HG03060 (cell line): ENCODE measurements around the gene CCNO.

Source experiments
- ATAC-seq: cut with Tn5 transposase; IDR thresholded peaks from one replicate; pipeline ENCODE4 v1.9.1; 2021; ENCODE audit warnings: low read depth, moderate number of reproducible peaks; ENCODE audit not compliant: unreplicated experiment

The CCNO gene

GRCh38 chr5:55232985-55233928 is at the start of gene CCNO:
Gene CCNO (minus strand): TSS chr5:55233608. CDS start chr5:55233523, 85 bp downstream.
- ATAC-seq: no peak

GRCh38 chr5:55278778-55279177 is 45.4 kb upstream of the CCNO start:
- ATAC-seq: no peak

GRCh38 chr5:55276771-55277170 is 43.4 kb upstream of the CCNO start:
- no peak for ATAC-seq

GRCh38 chr5:55258339-55258738 is 24.9 kb upstream of the CCNO start:
- no peak for ATAC-seq

- ATAC-seq: no peak
Measured at GRCh38 chr5:55254802-55255201, 21.4 kb upstream of the CCNO start.

- ATAC-seq: no peak
Measured at GRCh38 chr5:55250064-55250463, 16.7 kb upstream of the CCNO start.

GRCh38 chr5:55241746-55242145 is 8.3 kb upstream of the CCNO start:
- no peak for ATAC-seq

- no peak for ATAC-seq
Measured at GRCh38 chr5:55236800-55237199, 3.4 kb upstream of the CCNO start.

GRCh38 chr5:55234121-55234700 is 803 bp upstream of the CCNO start:
- no peak for ATAC-seq

GRCh38 chr5:55232271-55232984 is 980 bp downstream of the CCNO start:
- no peak for ATAC-seq

GRCh38 chr5:55231919-55232270 is 1.5 kb downstream of the CCNO start:
- ATAC-seq: no peak

GRCh38 chr5:55231029-55231918 is 2.1 kb downstream of the CCNO start:
- no peak for ATAC-seq

- ATAC-seq: no peak
Measured at GRCh38 chr5:55230086-55230629, 3.2 kb downstream of the CCNO start.

- ATAC-seq: no peak
Measured at GRCh38 chr5:55227664-55228430, 5.6 kb downstream of the CCNO start.

- ATAC-seq: no peak
Measured at GRCh38 chr5:55226934-55227663, 6.3 kb downstream of the CCNO start, which contains the start of gene MCIDAS. Gene MCIDAS (minus strand): TSS chr5:55227315. CDS start chr5:55227138, 177 bp downstream.

- ATAC-seq: no peak
Measured at GRCh38 chr5:55226027-55226933, 7.1 kb downstream of the CCNO start.

GRCh38 chr5:55225346-55225745 is 8.1 kb downstream of the CCNO start:
- ATAC-seq: no peak
